Parathyroid adenoma (tissue), 2 donors: ENCODE data around the gene GLIPR1.

Experiments
- H2AFZ ChIP-seq: fragments of 300-600 bp; sonication (generic); one replicate; pipeline ENCODE4 v1.7.0; 2017; ENCODE audit warnings: antibody characterized with exemption, mild to moderate bottlenecking
- H3K27ac ChIP-seq: fragments of 300-600 bp; sonication (generic); one replicate; pipeline ENCODE4 v1.7.0; 2017
- H3K27me3 ChIP-seq: fragments of 300-600 bp; sonication (generic); one replicate; pipeline ENCODE4 v1.7.0; 2017; ENCODE audit warnings: low read length; ENCODE audit not compliant: control insufficient read depth, insufficient read depth
- H3K36me3 ChIP-seq: fragments of 300-600 bp; sonication (generic); one replicate; pipeline ENCODE4 v1.7.0; 2017; ENCODE audit warnings: low read length; ENCODE audit not compliant: control insufficient read depth, insufficient read depth
- H3K4me1 ChIP-seq: fragments of 300-600 bp; sonication (generic); one replicate; pipeline ENCODE4 v1.7.0; 2017; ENCODE audit warnings: control low read depth
- H3K4me2 ChIP-seq: fragments of 300-600 bp; sonication (generic); one replicate; pipeline ENCODE4 v1.7.0; 2017; ENCODE audit warnings: low read length
- H3K4me3 ChIP-seq: fragments of 300-600 bp; sonication (generic); one replicate; pipeline ENCODE4 v1.7.0; 2017; ENCODE audit warnings: low read depth, low read length
- H3K79me2 ChIP-seq: fragments of 300-600 bp; sonication (generic); one replicate; pipeline ENCODE4 v1.7.0; 2017; ENCODE audit warnings: control low read depth
- H3K9ac ChIP-seq: fragments of 300-600 bp; sonication (generic); one replicate; pipeline ENCODE4 v1.7.0; 2017; ENCODE audit warnings: mild to moderate bottlenecking
- H3K9me3 ChIP-seq: fragments of 300-600 bp; sonication (generic); one replicate; pipeline ENCODE4 v1.7.0; 2017; ENCODE audit warnings: low read length; ENCODE audit not compliant: control insufficient read depth
- TF ChIP-seq, protein P1 (sequence below): fragments of 300-600 bp; sonication (generic); IDR thresholded peaks from one replicate; pipeline ENCODE4 v1.7.0; 2017; ENCODE audit warnings: antibody characterized with exemption, mild to moderate bottlenecking
- donor health status: primary hyperparathyroidism.

The GLIPR1 gene

DNA sequence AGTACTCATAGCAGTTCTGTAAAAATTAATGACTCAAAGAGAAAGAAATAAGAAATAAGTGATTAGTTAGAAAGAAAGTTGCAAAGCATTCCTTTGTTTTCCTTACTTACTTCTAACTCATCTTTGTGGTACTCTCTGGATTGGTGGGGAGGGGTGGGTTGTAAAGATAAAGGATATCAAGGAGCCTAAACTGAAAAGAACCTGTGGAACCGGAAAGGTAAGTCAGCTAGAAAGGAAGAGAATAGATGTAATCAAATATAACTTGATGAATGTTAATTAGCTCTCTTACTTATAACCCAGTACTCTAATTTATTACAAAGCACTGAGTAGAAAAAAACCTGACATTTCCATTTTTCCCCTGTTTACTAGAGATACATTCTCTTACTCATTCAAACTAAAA lies 68.3 kb downstream of the GLIPR1 start:
- Histone ChIP-seq H3K4me1 (no peaks in the 10 kb centered on the region), H3K27ac (no peak overlapping the region), H3K9ac (no peak overlapping the region), H3K79me2 (no peaks in the 10 kb centered on the region), H2AFZ (no peak overlapping the region), H3K27me3 (no peaks in the 10 kb centered on the region), H3K9me3 (no peaks in the 10 kb centered on the region), H3K4me3 (no peak overlapping the region), H3K36me3 (no peaks in the 10 kb centered on the region), H3K4me2 (no peak overlapping the region)
- TF ChIP-seq, protein P1, sequence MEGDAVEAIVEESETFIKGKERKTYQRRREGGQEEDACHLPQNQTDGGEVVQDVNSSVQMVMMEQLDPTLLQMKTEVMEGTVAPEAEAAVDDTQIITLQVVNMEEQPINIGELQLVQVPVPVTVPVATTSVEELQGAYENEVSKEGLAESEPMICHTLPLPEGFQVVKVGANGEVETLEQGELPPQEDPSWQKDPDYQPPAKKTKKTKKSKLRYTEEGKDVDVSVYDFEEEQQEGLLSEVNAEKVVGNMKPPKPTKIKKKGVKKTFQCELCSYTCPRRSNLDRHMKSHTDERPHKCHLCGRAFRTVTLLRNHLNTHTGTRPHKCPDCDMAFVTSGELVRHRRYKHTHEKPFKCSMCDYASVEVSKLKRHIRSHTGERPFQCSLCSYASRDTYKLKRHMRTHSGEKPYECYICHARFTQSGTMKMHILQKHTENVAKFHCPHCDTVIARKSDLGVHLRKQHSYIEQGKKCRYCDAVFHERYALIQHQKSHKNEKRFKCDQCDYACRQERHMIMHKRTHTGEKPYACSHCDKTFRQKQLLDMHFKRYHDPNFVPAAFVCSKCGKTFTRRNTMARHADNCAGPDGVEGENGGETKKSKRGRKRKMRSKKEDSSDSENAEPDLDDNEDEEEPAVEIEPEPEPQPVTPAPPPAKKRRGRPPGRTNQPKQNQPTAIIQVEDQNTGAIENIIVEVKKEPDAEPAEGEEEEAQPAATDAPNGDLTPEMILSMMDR, result no peak

- H3K4me1 ChIP-seq, result no peaks in the 10 kb centered on the region
- H3K36me3 ChIP-seq, result no peaks in the 10 kb centered on the region
- H3K9me3 ChIP-seq, result no peaks in the 10 kb centered on the region
- no peak overlapping the region for H3K9ac ChIP-seq
- no peaks in the 10 kb centered on the region for H3K27me3 ChIP-seq
- H3K4me3 ChIP-seq, result no peak overlapping the region
- TF ChIP-seq, protein P1, result no peak
- no peaks in the 10 kb centered on the region for H3K79me2 ChIP-seq
- H2AFZ ChIP-seq, result no peak overlapping the region
- no peak overlapping the region for H3K27ac ChIP-seq
- peak overlapping the region; percentile 6 for H3K4me2 ChIP-seq
Observed at GRCh38 chr12:75549989-75550388, 69.4 kb downstream of the GLIPR1 start.

DNA sequence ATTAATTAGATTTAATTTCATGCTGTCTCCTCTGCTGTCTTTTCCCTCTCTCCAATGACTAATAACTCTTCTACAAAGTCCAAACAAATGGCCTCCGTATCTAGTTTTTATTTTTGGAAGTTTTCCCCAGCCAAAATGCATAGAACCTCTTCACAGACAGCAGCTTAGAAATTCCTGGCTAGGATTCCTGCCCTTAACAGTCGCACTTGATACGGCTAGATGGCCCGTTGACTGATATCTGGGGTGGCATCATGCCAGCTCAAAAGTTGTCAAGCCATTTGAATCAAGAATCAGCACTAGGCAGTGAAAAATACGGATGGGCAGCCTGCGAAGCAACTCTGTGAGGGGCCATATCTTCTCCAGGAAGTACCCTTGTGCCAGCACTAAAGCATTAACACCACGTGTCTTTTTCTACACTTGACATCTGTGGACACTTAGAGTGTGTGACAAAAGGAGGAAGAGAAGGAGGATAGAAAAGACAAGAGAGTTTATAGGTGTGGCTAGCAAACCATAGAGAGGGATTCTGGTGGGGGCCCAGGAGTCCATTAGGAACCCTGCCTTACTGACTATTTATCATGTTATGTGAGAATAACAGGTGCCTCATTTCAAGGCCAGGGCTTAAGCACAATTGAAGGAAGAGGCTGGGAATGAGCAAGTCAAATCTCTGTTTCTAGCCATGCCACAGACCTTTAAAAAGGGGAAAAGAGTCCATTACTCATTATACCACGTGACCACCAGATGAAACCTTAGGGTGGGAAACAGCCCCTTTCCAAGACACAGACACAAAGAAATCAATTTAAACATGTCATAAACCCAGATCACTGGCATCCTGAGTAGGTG lies 70.1 kb downstream of the GLIPR1 start:
- Histone ChIP-seq H3K9me3 (no peaks in the 10 kb centered on the region), H3K36me3 (no peaks in the 10 kb centered on the region), H3K4me1 (no peaks in the 10 kb centered on the region), H3K27ac (no peak overlapping the region), H3K4me2 (peak overlapping the region; percentile 6), H3K9ac (no peak overlapping the region), H3K27me3 (no peaks in the 10 kb centered on the region), H2AFZ (no peak overlapping the region), H3K4me3 (no peak overlapping the region), H3K79me2 (no peaks in the 10 kb centered on the region)
- TF ChIP-seq, protein P1, result no peak

- H3K27me3 ChIP-seq, result no peaks in the 10 kb centered on the region
- H3K79me2 ChIP-seq, result no peaks in the 10 kb centered on the region
- H2AFZ ChIP-seq, result no peak overlapping the region
- no peaks in the 10 kb centered on the region for H3K9me3 ChIP-seq
- H3K4me1 ChIP-seq, result no peaks in the 10 kb centered on the region
- H3K27ac ChIP-seq, result no peak overlapping the region
- no peak overlapping the region for H3K4me2 ChIP-seq
- no peak overlapping the region for H3K4me3 ChIP-seq
- TF ChIP-seq, protein P1, result no peak
- no peak overlapping the region for H3K9ac ChIP-seq
- no peaks in the 10 kb centered on the region for H3K36me3 ChIP-seq
Observed at GRCh38 chr12:75551477-75551876, 70.9 kb downstream of the GLIPR1 start.

DNA sequence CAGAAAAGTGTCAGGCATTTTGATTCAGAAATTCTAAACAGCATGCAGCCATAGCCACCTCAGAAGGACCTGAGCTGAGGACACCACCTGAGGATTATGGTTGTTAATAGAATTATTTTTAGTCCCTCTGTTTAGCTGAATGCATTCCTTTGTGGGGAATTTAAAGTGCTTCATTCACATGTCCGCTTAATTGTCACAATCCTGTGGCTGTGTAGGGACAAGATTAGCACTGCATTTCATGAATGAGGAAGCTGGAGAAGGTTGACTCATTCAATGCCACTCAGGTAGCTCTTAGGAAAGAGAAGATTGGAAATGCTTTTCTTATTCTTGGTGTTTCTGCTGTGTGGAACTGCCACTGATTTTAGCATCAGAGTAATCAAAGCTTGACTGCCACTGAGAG lies 72.8 kb downstream of the GLIPR1 start:
- no peak overlapping the region for H3K27ac ChIP-seq
- TF ChIP-seq, protein P1, result no peak
- H3K9me3 ChIP-seq, result no peaks in the 10 kb centered on the region

More for the DNA sequence above, 72.8 kb downstream of the GLIPR1 start:
- H3K4me1 ChIP-seq, result no peaks in the 10 kb centered on the region
- no peak overlapping the region for H3K4me2 ChIP-seq
- H3K27me3 ChIP-seq, result no peaks in the 10 kb centered on the region
- no peak overlapping the region for H3K4me3 ChIP-seq
- no peaks in the 10 kb centered on the region for H3K79me2 ChIP-seq
- no peak overlapping the region for H2AFZ ChIP-seq
- H3K9ac ChIP-seq, result no peak overlapping the region
- no peaks in the 10 kb centered on the region for H3K36me3 ChIP-seq
